H1 (cell line): ENCODE measurements around the gene UGT2A2. TPM values are rescaled to one million over a fixed set of nuclear protein-coding genes. Genes with fewer than 3 reads are reported as not detected.

Source experiments
- CTCF ChIA-PET: fragments of 300-600 bp; sonication (Branson Sonifier 250); formaldehyde crosslinking; loops from one replicate; lab custom pipeline; 2021; ENCODE audit not compliant: partially characterized antibody; lab: Charles Lee
- POLR2A ChIA-PET: fragments of 300-600 bp; sonication (Branson Sonifier 250); formaldehyde crosslinking; loops from one replicate; lab custom pipeline; 2021; ENCODE audit warnings: inconsistent platforms; ENCODE audit not compliant: partially characterized antibody; lab: Charles Lee
- DNase-seq, 2 experiments: peaks; one replicate each; pipeline versions ENCODE4 v3.0.0 to v3.0.0-alpha.2; 2010 to 2022; ENCODE audit warnings: low spot score in 2 of 2, low read depth in 1 of 2, mixed read lengths in 1 of 2
- FAIRE-seq: peaks from 2 replicates; lab custom pipeline; 2011; peaks lifted over from hg19 to GRCh38; lab: Jason Lieb, UNC
- H2AFZ ChIP-seq: 2 replicates; pipeline ENCODE4 v1.8.1; 2012; ENCODE audit warnings: low read length, inconsistent platforms
- H2AK5ac ChIP-seq: 2 replicates; pipeline ENCODE4 v1.6.1; 2013; ENCODE audit warnings: low read depth, low read length
- H2BK120ac ChIP-seq: replicated peaks from 2 replicates; pipeline ENCODE3; 2013; ENCODE audit warnings: low read depth, low read length, inconsistent platforms
- H2BK12ac ChIP-seq: 2 replicates; pipeline ENCODE4 v1.6.1; 2013; ENCODE audit warnings: low read depth, low read length
- H2BK15ac ChIP-seq: 2 replicates; pipeline ENCODE4 v1.6.1; 2013; ENCODE audit warnings: low read length
- H2BK20ac ChIP-seq: 2 replicates; pipeline ENCODE4 v1.6.1; 2013; ENCODE audit warnings: low read length
- H2BK5ac ChIP-seq: 2 replicates; pipeline ENCODE4 v1.6.1; 2013; ENCODE audit warnings: low read depth, low read length
- H3K14ac ChIP-seq: 2 replicates; pipeline ENCODE4 v1.6.1; 2013; ENCODE audit warnings: inconsistent platforms; ENCODE audit not compliant: insufficient read length
- H3K18ac ChIP-seq: 2 replicates; pipeline ENCODE4 v1.6.1; 2013; ENCODE audit warnings: low read length; ENCODE audit errors: extremely low read depth
- H3K23ac ChIP-seq: 2 replicates; pipeline ENCODE4 v1.6.1; 2013; ENCODE audit warnings: inconsistent platforms; ENCODE audit not compliant: insufficient read length
- H3K23me2 ChIP-seq: 2 replicates; pipeline ENCODE4 v1.6.1; 2013; ENCODE audit warnings: low read depth, low read length
- H3K27ac ChIP-seq: 2 replicates; pipeline ENCODE4 v1.6.1; 2011; ENCODE audit warnings: low read depth, low read length, inconsistent platforms
- H3K27me3 ChIP-seq, 4 experiments: replicated peaks in 1 of 4; 1 replicate in 1 of 4; 2 replicates in 3 of 4; pipeline versions ENCODE4 v1.6.1 to v1.8.1; 2011 to 2013; ENCODE audit warnings: low read length in 3 of 4, mild to moderate bottlenecking in 3 of 4, inconsistent platforms in 2 of 4, mixed read lengths in 2 of 4, moderate library complexity in 1 of 4; ENCODE audit not compliant: control insufficient read depth in 3 of 4, insufficient read depth in 3 of 4; ENCODE audit errors: extremely low read depth in 1 of 4
- H3K36me3 ChIP-seq, 4 experiments: 2 replicates each; pipeline versions ENCODE4 v1.6.1 to v1.8.1; 2011 to 2013; ENCODE audit warnings: mild to moderate bottlenecking in 4 of 4, low read length in 3 of 4, moderate library complexity in 2 of 4, control low read depth in 1 of 4, inconsistent platforms in 1 of 4; ENCODE audit not compliant: insufficient read depth in 4 of 4, control insufficient read depth in 2 of 4
- H3K4ac ChIP-seq: replicated peaks from 2 replicates; pipeline ENCODE3; 2013; ENCODE audit warnings: low read length, low read depth, mixed read lengths, inconsistent platforms; ENCODE audit not compliant: insufficient read length
- H3K4me1 ChIP-seq, 4 experiments: replicated peaks in 1 of 4; 1 replicate in 1 of 4; 2 replicates in 3 of 4; pipeline versions ENCODE4 v1.6.1 to v1.8.1; 2011 to 2013; ENCODE audit warnings: low read length in 3 of 4, inconsistent platforms in 2 of 4, mixed read lengths in 1 of 4; ENCODE audit not compliant: insufficient read depth in 4 of 4, control insufficient read depth in 3 of 4
- H3K4me2 ChIP-seq, 2 experiments: 2 replicates each; pipeline versions ENCODE4 v1.6.1 to v1.8.1; 2011 to 2013; ENCODE audit warnings: low read depth in 2 of 2, low read length in 2 of 2, control low read depth in 1 of 2, inconsistent platforms in 1 of 2, mild to moderate bottlenecking in 1 of 2; ENCODE audit not compliant: insufficient read depth in 1 of 2
- H3K4me3 ChIP-seq, 4 experiments: fragments of 200-600, 300-600 bp in 1 of 4; sonication (generic), shearing (Covaris generic), sonication (Bioruptor Twin) in 1 of 4; 2 replicates each; pipeline versions ENCODE4 v1.5.1 to v1.8.1; 2011 to 2016; ENCODE audit warnings: low read length in 4 of 4, low read depth in 3 of 4, control low read depth in 2 of 4, inconsistent platforms in 2 of 4, mild to moderate bottlenecking in 2 of 4, mixed read lengths in 1 of 4, moderate library complexity in 1 of 4; ENCODE audit not compliant: insufficient read depth in 2 of 4; ENCODE audit errors: extremely low read depth in 1 of 4
- H3K56ac ChIP-seq: replicated peaks from 2 replicates; pipeline ENCODE3; 2013; ENCODE audit warnings: low read depth, mild to moderate bottlenecking, mixed read lengths, low read length, inconsistent platforms; ENCODE audit not compliant: insufficient read length
- H3K79me1 ChIP-seq: 2 replicates; pipeline ENCODE4 v1.6.1; 2013; ENCODE audit warnings: low read depth, low read length, control low read depth
- H3K79me2 ChIP-seq, 2 experiments: 2 replicates each; pipeline versions ENCODE4 v1.6.1 to v1.8.1; 2012 to 2013; ENCODE audit warnings: low read length in 2 of 2, mild to moderate bottlenecking in 2 of 2, inconsistent platforms in 1 of 2; ENCODE audit not compliant: insufficient read depth in 2 of 2, control insufficient read depth in 1 of 2
- H3K9ac ChIP-seq, 4 experiments: replicated peaks in 1 of 4; 1 replicate in 1 of 4; 2 replicates in 3 of 4; pipeline versions ENCODE4 v1.6.1 to v1.8.1; 2011 to 2013; ENCODE audit warnings: low read depth in 3 of 4, low read length in 3 of 4, control low read depth in 2 of 4, mild to moderate bottlenecking in 2 of 4, moderate library complexity in 2 of 4, inconsistent platforms in 1 of 4; ENCODE audit errors: extremely low read depth in 1 of 4
- H3K9me3 ChIP-seq, 2 experiments: 2 replicates each; pipeline versions ENCODE4 v1.6.1 to v1.8.1; 2012 to 2013; ENCODE audit warnings: mild to moderate bottlenecking in 2 of 2, moderate library complexity in 2 of 2, control low read depth in 1 of 2, inconsistent platforms in 1 of 2, low read depth in 1 of 2, low read length in 1 of 2, mixed read lengths in 1 of 2; ENCODE audit not compliant: insufficient read depth in 2 of 2
- H4K20me1 ChIP-seq, 2 experiments: replicated peaks in 1 of 2; 2 replicates each; pipeline versions ENCODE3 to v1.8.1; 2011 to 2013; ENCODE audit warnings: inconsistent platforms in 2 of 2, low read length in 2 of 2, mild to moderate bottlenecking in 1 of 2; ENCODE audit not compliant: insufficient read depth in 2 of 2, control insufficient read depth in 1 of 2
- H4K5ac ChIP-seq: 2 replicates; pipeline ENCODE4 v1.6.1; 2013; ENCODE audit warnings: low read length, low read depth, mixed read lengths, inconsistent platforms; ENCODE audit not compliant: insufficient read length
- H4K8ac ChIP-seq: 2 replicates; pipeline ENCODE4 v1.8.0; 2013; ENCODE audit warnings: mild to moderate bottlenecking, moderate library complexity, low read length, inconsistent platforms; ENCODE audit not compliant: insufficient read depth; ENCODE audit errors: extremely low read depth
- H4K91ac ChIP-seq: replicated peaks from 2 replicates; pipeline ENCODE3; 2013; ENCODE audit warnings: low read length, mixed read lengths, inconsistent platforms; ENCODE audit not compliant: insufficient read length
- ATF2 ChIP-seq: IDR thresholded peaks from 2 replicates; pipeline ENCODE4 v1.6.1; 2012; ENCODE audit warnings: low read length, inconsistent platforms
- BACH1 ChIP-seq: IDR thresholded peaks from 2 replicates; pipeline ENCODE4 v1.6.1; 2012; ENCODE audit warnings: low read length, improper control_type of control experiment
- NANOG ChIP-seq: IDR thresholded peaks from 2 replicates; pipeline ENCODE4 v1.6.1; 2011; ENCODE audit warnings: low read length, low read depth, mild to moderate bottlenecking, inconsistent platforms; ENCODE audit not compliant: insufficient read depth, poor library complexity, severe bottlenecking
- RAD21 ChIP-seq, 2 experiments: IDR thresholded peaks in 1 of 2; conservative IDR thresholded peaks in 1 of 2; 2 replicates each; pipeline ENCODE4 v1.6.1; 2011; ENCODE audit warnings: low read depth in 2 of 2, low read length in 2 of 2, improper control_type of control experiment in 1 of 2, inconsistent platforms in 1 of 2, mild to moderate bottlenecking in 1 of 2, moderate library complexity in 1 of 2
- RBBP5 ChIP-seq: IDR thresholded peaks from 2 replicates; pipeline ENCODE4 v1.7.1; 2012; ENCODE audit warnings: low read depth, mild to moderate bottlenecking, inconsistent platforms, low read length, moderate library complexity, borderline replicate concordance
- RXRA ChIP-seq: IDR thresholded peaks from 2 replicates; pipeline ENCODE4 v1.6.1; 2011; ENCODE audit warnings: low read depth, mild to moderate bottlenecking, low read length, moderate library complexity; ENCODE audit not compliant: insufficient read depth
- SP1 ChIP-seq: IDR thresholded peaks from 2 replicates; pipeline ENCODE4 v1.6.1; 2011; ENCODE audit warnings: low read depth, low read length
- SP4 ChIP-seq: IDR thresholded peaks from 2 replicates; pipeline ENCODE4 v1.6.1; 2012; ENCODE audit warnings: low read length, inconsistent platforms
- SUZ12 ChIP-seq: fragments of 200-600 bp; sonication (generic); IDR thresholded peaks from 2 replicates; pipeline ENCODE4 v1.6.1; 2012; ENCODE audit warnings: mild to moderate bottlenecking, inconsistent platforms, low read length, moderate library complexity, mixed read lengths
- TAF1 ChIP-seq: IDR thresholded peaks from 2 replicates; pipeline ENCODE4 v1.6.1; 2011; ENCODE audit warnings: mild to moderate bottlenecking, low read depth, low read length
- WGBS, 2 experiments: shearing (Covaris generic) in 1 of 2; methylation state at CpG; one replicate each; pipeline versions ENCODE4 v1.1.6 to v1.1.7; 2013 to 2015; ENCODE audit warnings: low lambda C conversion rate in 2 of 2, mixed read lengths in 2 of 2, inconsistent platforms in 1 of 2, low coverage in 1 of 2, missing lambda C conversion rate in 1 of 2; ENCODE audit not compliant: insufficient replicate concordance in 2 of 2, insufficient coverage in 1 of 2, insufficient read length in 1 of 2; ENCODE audit errors: extremely low coverage in 1 of 2, missing lambda C conversion rate in 1 of 2; 5-methylcytosine and 5-hydroxymethylcytosine counted together
- long read RNA-seq, 2 experiments: library from RNA in 1 of 2; library from capped mRNA in 1 of 2; stranded (forward); transcript quantifications; one replicate each; pipeline ENCODE4 v2.0.0, GENCODE V29; 2021; ENCODE audit warnings: inconsistent platforms in 1 of 2
- polyA minus RNA-seq, 3 experiments: library from RNA; depleted of rRNA, polyadenylated mRNA; stranded (reverse); fragments of >200 nt; gene quantifications; 1 replicate in 2 of 3; 2 replicates in 1 of 3; pipeline ENCODE4 v1.2.3, GENCODE V29; 2011
- polyA plus RNA-seq, 7 experiments: library from polyadenylated mRNA; depleted of rRNA in 3 of 7; stranded (reverse) in 5 of 7; unstranded in 2 of 7; fragments of >200 nt in 5 of 7; fragments of 200-250 nt in 2 of 7; gene quantifications; 1 replicate in 5 of 7; 2 replicates in 1 of 7; 4 replicates in 1 of 7; pipeline versions ENCODE4 v1.2.1 to v1.2.3, GENCODE V29; 2011 to 2013; ENCODE audit warnings: missing spikeins in 2 of 7, mixed read lengths in 2 of 7
- total RNA-seq: library from RNA; stranded (reverse); fragmentation: NEBNext Ultra II Directional; extraction: Animal tissue kit (Norgen Biotek cat#: 25700); gene quantifications from 2 replicates; pipeline ENCODE4 v1.2.1, GENCODE V29; 2021

Gene UGT2A2
- total RNA-seq (not detected in 2 replicates), polyA plus RNA-seq (2011; rRNA removed) (not detected in 2 replicates), polyA minus RNA-seq (2011; rRNA and poly(A)+ RNA removed) (not detected in 2 replicates)
- polyA plus RNA-seq (2011; cell fraction: cytosol; rRNA removed), result not detected
- polyA plus RNA-seq (2011; cell fraction: nucleus; rRNA removed), result not detected
- polyA plus RNA-seq (2012, experiment 1 of 2), result not detected in 4 replicates
- not detected for polyA plus RNA-seq (2012, experiment 2 of 2)
- not detected for polyA plus RNA-seq (2013, experiment 1 of 2)
- not detected for polyA plus RNA-seq (2013, experiment 2 of 2)
- not detected for polyA minus RNA-seq (2011; cell fraction: cytosol; rRNA and poly(A)+ RNA removed)
- not detected for polyA minus RNA-seq (2011; cell fraction: nucleus; rRNA and poly(A)+ RNA removed)
- long read RNA-seq, experiment 1, result 0 reads
- long read RNA-seq, experiment 2, result 0 reads

DNA sequence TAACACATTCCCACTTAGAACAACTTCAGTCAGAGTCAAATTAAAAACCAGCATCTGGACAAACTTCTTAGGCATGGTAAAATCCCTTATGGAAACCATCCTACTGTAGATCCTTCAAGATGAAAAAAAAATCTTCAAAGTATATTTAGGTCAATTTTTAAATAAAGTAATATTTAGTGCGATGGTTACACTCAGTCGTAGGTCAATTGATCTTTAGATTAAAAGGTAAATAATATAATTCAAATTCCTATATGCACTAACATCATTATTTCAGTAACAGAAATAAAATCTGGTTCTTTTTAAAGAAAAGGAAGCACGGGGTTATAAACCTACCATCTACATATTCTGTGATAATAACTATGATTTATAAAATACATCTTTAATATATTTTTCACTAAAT lies at the start of gene UGT2A2:
Gene UGT2A2 (minus strand): TSS at position 101 of the 400 bp plus-strand sequence. CDS start 2 bp downstream, at position 99.
- H2BK5ac ChIP-seq, result no peak within 1 kb of the TSS
- H3K23me2 ChIP-seq, result no peaks in the 10 kb centered on the region
- H3K4me1 ChIP-seq, result no peaks in the 10 kb centered on the region
- H2BK12ac ChIP-seq, result no peak within 1 kb of the TSS
- no peak within 1 kb of the TSS for H3K14ac ChIP-seq
- H3K79me2 ChIP-seq, result no peaks in the 10 kb centered on the region
- no peak within 1 kb of the TSS for H3K18ac ChIP-seq
- CTCF ChIA-PET, result no interaction called here
- no peak within 1 kb of the TSS for H4K5ac ChIP-seq
- no peak within 1 kb of the TSS for H4K91ac ChIP-seq
- no peaks in the 10 kb centered on the region for H3K9me3 ChIP-seq
- no peak within 1 kb of the TSS for H3K4me2 ChIP-seq
- no peak within 1 kb of the TSS for H2BK20ac ChIP-seq
- H3K56ac ChIP-seq, result no peak within 1 kb of the TSS
- no peak within 1 kb of the TSS for H2AK5ac ChIP-seq
- FAIRE-seq (no peak), DNase-seq (no peak)
- WGBS, 2 experiments, result 95% methylated on average over 3 of the region's 3 CpGs; no CpG with 5 or more reads in 1 of the 2 experiments
- no peaks in the 10 kb centered on the region for H3K27me3 ChIP-seq
- no peak within 1 kb of the TSS for H3K4me3 ChIP-seq
- H3K23ac ChIP-seq, result no peak within 1 kb of the TSS
- no peak within 1 kb of the TSS for H2BK15ac ChIP-seq
- H3K4ac ChIP-seq, result no peak within 1 kb of the TSS
- no peak within 1 kb of the TSS for H4K8ac ChIP-seq
- H3K36me3 ChIP-seq, result no peaks in the 10 kb centered on the region
- H3K9ac ChIP-seq, result no peak within 1 kb of the TSS
- H4K20me1 ChIP-seq, result no peaks in the 10 kb centered on the region
- POLR2A ChIA-PET, result no interaction called here
- H2AFZ ChIP-seq, result no peak within 1 kb of the TSS
- no peak within 1 kb of the TSS for H2BK120ac ChIP-seq
- H3K27ac ChIP-seq, result no peak within 1 kb of the TSS
- no peaks in the 10 kb centered on the region for H3K79me1 ChIP-seq
- TF ChIP-seq ATF2, result no peak
- no peak for TF ChIP-seq SP1
- no peak for TF ChIP-seq SP4
- no peak for TF ChIP-seq RAD21 (IDR thresholded peaks at IDR 0.05 in 1 of 2, conservative IDR thresholded peaks at IDR 0.05 in 1 of 2; ENCODE audit: low read depth in 2 of 2, low read length in 2 of 2)
- no peak for TF ChIP-seq RBBP5
- no peak for TF ChIP-seq RXRA
- TF ChIP-seq NANOG, result no peak
- TF ChIP-seq BACH1, result no peak
- TF ChIP-seq SUZ12, result no peak
- TF ChIP-seq TAF1, result no peak
